HFFc6 (cell line): ENCODE measurements around the gene DOCK3. TPM values are rescaled to one million over a fixed set of nuclear protein-coding genes. Genes with fewer than 3 reads are reported as not detected.
A peak's percentile ranks its signal among the peaks of the same experiment; 100 is the strongest.

Experiments
- DNase-seq: peaks from one replicate; pipeline ENCODE4 v3.0.0-alpha.2; 2018
- H3K27ac Mint-ChIP-seq: 2 replicates; pipeline ENCODE4 v1.8.0; 2020; ENCODE audit warnings: mild to moderate bottlenecking, mixed read lengths
- H3K27me3 Mint-ChIP-seq: 2 replicates; pipeline ENCODE4 v1.8.0; 2021; ENCODE audit warnings: mild to moderate bottlenecking, moderate library complexity, mixed read lengths; ENCODE audit not compliant: insufficient read depth
- H3K36me3 Mint-ChIP-seq: 2 replicates; pipeline ENCODE4 v1.8.0; 2021; ENCODE audit warnings: low read depth, mixed read lengths
- H3K4me1 Mint-ChIP-seq: 2 replicates; pipeline ENCODE4 v1.8.0; 2020; ENCODE audit warnings: low read depth, mixed read lengths
- H3K4me3 Mint-ChIP-seq: 2 replicates; pipeline ENCODE4 v1.8.0; 2020; ENCODE audit warnings: mild to moderate bottlenecking, moderate library complexity, mixed read lengths
- H3K9me3 Mint-ChIP-seq: 2 replicates; pipeline ENCODE4 v1.8.0; 2020; ENCODE audit warnings: mild to moderate bottlenecking, mixed read lengths
- total RNA-seq, 6 experiments: library from RNA; stranded (reverse); fragmentation: NEBNext Ultra II Directional; extraction: Animal tissue kit (Norgen Biotek cat#: 25700); gene quantifications; 2 replicates in 1 of 6; 3 replicates in 5 of 6; pipeline ENCODE4 v1.2.3, GENCODE V29; 2021
- TF ChIP-seq, protein P1 (sequence below): fragments of 200-600 bp; sonication (generic); IDR thresholded peaks from 2 replicates; pipeline ENCODE4 v1.5.0; 2021; ENCODE audit warnings: antibody characterized with exemption, mild to moderate bottlenecking

The DOCK3 gene
- total RNA-seq, 6 experiments from 2014 or later: 0.14 to 0.26 (median 0.22) TPM

DNA sequence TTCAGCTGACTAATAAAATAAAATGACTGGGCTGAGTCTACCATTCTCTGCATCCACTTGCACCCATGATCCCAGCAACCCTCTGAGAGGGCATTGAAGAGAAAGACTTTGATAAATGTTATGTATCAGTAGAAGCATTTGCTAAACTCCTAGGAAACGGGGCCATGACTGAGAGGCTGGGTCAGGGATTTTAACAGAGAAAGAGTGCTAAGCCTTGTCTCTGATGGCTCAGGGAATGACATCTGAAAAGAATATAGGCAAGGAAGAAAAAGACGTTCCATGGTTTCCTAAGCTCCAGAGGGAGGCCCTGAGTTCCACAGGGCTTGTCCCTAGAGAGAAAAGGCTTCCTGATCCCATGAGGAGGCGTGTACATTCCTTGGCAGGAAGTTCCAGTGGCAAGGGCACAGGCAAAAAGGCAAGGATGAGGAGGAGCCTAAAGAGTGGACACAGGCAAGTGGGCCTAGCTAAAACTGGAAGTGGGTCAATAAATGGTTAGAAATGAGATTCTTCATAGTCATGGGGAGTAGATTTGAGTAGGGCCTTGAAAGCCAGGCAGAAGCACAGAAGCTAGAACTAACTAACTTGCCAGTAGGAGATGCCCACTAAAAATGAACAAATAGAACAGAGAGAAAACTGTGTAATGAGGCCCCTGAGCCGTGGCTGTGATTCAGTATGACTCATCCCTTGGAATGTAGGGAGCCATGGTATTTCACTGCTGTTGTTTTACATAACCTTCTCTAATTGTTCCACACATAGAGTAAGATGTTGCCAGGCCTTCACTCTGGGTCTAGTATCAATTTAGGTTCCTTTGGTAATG is 665.5 kb downstream of the DOCK3 start:
- Mint-ChIP-seq H3K9me3 (no peaks in the 10 kb centered on the region), H3K27me3 (no peaks in the 10 kb centered on the region; the same call in 1 of the 2 replicates), H3K36me3 (no peaks in the 10 kb centered on the region), H3K27ac (peak overlapping the region; percentile 95), H3K4me1 (peaks cover 48% of the 10 kb centered on the region), H3K4me3 (peak overlapping the region; percentile 63)
- TF ChIP-seq, protein P1, sequence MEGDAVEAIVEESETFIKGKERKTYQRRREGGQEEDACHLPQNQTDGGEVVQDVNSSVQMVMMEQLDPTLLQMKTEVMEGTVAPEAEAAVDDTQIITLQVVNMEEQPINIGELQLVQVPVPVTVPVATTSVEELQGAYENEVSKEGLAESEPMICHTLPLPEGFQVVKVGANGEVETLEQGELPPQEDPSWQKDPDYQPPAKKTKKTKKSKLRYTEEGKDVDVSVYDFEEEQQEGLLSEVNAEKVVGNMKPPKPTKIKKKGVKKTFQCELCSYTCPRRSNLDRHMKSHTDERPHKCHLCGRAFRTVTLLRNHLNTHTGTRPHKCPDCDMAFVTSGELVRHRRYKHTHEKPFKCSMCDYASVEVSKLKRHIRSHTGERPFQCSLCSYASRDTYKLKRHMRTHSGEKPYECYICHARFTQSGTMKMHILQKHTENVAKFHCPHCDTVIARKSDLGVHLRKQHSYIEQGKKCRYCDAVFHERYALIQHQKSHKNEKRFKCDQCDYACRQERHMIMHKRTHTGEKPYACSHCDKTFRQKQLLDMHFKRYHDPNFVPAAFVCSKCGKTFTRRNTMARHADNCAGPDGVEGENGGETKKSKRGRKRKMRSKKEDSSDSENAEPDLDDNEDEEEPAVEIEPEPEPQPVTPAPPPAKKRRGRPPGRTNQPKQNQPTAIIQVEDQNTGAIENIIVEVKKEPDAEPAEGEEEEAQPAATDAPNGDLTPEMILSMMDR: no peak
- peak; percentile 88 for DNase-seq

DNA sequence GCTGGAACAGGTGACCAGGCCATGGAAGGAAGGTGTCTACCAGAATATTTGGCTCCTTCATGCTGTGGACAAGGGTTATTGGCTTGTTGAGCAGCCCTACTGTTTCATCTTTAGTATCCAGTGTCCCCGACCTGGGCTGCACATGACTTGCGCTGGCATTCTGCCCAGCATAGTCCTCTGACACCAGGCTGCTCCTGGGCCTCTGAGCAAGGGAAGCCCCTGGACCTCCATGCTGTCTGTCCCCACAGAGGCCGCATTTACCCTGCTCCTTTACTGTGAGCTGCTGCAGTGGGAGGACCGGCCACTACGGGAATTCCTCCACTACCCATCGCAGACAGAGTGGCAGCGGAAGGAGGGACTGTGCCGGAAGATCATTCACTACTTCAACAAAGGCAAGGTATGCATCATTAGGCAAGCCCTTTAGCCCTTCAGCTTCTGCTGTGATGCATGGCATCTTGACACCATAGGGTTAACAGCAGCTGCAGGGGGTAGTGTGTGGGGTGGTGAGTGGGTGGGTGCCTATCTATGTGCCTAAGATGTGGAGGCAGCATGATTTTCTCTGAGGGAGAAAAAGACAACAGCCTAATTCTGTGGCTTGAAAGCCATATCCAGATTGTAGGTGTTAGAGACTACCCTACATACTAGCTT is 666.4 kb downstream of the DOCK3 start:
- Mint-ChIP-seq H3K27me3 (no peaks in the 10 kb centered on the region; the same call in 1 of the 2 replicates), H3K9me3 (no peaks in the 10 kb centered on the region), H3K36me3 (no peaks in the 10 kb centered on the region), H3K4me1 (peaks cover 48% of the 10 kb centered on the region), H3K27ac (peak overlapping the region; percentile 95), H3K4me3 (no peak overlapping the region; the same call in 1 of the 2 replicates)
- TF ChIP-seq, protein P1: no peak
- peak; percentile 1 for DNase-seq

DNA sequence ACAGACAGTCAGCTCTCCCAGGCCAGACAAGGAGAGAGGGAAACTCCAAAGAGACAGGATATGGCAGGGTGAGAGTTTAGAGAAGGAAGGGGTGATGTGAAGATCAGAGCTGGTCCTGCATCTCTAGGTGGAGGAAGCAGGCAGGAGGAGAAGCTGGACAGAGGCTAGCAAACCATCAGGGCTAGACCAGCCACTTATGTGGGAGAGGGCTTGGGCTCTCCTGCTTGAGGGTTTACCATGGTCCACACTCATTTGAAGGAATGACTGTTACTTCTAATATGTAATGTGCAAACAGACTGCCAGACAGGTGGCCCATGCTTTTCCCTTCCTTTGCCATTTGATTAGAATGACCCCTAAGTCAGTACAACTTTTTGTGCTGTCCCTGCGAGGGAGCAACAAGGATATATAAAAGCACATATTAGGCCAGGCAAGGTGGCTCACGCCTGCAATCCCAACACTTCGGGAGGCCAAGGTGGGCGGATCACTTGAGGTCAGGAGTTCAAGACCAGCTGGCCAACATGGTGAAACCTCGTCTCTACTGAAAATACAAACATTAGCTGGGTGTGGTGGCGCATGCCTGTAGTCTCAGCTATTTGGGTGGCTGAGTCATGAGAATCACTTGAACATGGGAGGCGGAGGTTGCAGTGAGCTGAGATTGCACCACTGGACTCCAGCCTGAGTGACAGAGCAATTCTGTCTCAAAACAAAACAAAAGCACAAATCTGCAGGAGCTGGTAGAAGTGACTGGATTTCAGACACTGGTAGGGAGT is 669.4 kb downstream of the DOCK3 start:
- Mint-ChIP-seq H3K27ac (peak overlapping the region; percentile 83), H3K4me1 (peaks cover 47% of the 10 kb centered on the region), H3K27me3 (no peaks in the 10 kb centered on the region; the same call in 1 of the 2 replicates)

DNA sequence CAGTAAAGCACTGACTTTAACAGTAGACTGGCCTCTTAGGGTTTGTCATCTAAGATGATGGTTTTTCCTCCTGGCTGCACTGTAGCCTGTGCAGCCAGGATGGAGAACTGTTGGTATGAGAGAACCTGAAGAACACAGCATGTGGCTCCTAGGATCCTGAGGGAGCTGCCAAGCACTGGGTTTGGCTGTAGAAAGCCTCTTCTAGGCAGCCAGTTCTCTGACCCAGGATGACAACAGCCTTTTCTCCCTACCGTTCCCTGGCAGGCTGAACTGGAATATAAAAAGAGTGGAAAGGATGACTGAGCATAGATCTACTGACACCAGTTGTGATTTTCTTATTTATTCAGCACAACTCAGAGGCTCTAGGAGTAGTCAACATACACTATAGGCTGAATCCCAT is 676.0 kb downstream of the DOCK3 start:
- Mint-ChIP-seq H3K27ac (no peak overlapping the region), H3K9me3 (no peaks in the 10 kb centered on the region), H3K4me1 (no peaks in the 10 kb centered on the region), H3K36me3 (no peaks in the 10 kb centered on the region), H3K4me3 (no peak overlapping the region), H3K27me3 (peaks cover 8% of the 10 kb centered on the region)
- no peak for DNase-seq
- TF ChIP-seq, protein P1: no peak

More for the DNA sequence above, 669.4 kb downstream of the DOCK3 start:
- peak; percentile 84 for DNase-seq
- Mint-ChIP-seq H3K4me3 (peak overlapping the region; percentile 35), H3K36me3 (no peaks in the 10 kb centered on the region), H3K9me3 (no peaks in the 10 kb centered on the region)
- TF ChIP-seq, protein P1: no peak

DNA sequence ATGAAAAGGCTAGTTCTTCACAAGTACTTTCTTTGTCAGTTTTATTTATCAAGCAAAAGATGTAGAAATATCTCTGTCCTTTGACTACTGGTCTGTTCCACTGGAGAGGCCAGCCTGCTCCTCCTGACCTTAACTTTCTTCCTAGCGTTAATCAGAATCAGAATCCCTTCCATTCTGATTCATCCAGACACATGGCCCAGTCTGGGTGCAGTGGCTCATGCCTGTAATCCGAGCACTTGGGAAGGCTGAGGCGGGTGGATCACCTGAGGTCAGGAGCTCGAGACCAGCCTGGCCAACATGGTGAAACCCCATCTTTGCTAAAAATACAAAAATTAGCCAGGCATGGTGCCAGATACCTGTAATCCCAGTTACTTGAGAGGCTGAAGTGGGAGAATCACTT is 678.4 kb downstream of the DOCK3 start:
- Mint-ChIP-seq H3K9me3 (no peaks in the 10 kb centered on the region), H3K4me1 (no peaks in the 10 kb centered on the region), H3K27ac (no peak overlapping the region), H3K36me3 (no peaks in the 10 kb centered on the region), H3K4me3 (no peak overlapping the region), H3K27me3 (peaks cover 16% of the 10 kb centered on the region)
- TF ChIP-seq, protein P1: no peak
- DNase-seq: no peak
